ENCODE measurements around the gene WLS.

Gene WLS

GRCh38 chr1:68278221-68278620, 45.9 kb upstream of the WLS start:
- TF ChIP-seq SNAI2 (CRISPR knock-in tag; IDR thresholded peaks at IDR 0.05) (no peak), BACH2 (CRISPR knock-in tag; IDR thresholded peaks at IDR 0.05; ENCODE audit: borderline replicate concordance) (no peak), GLIS3 (CRISPR knock-in tag; IDR thresholded peaks at IDR 0.05) (no peak), POU6F1 (CRISPR knock-in tag; IDR thresholded peaks at IDR 0.05; ENCODE audit: borderline replicate concordance, low read depth) (no peak), ZFP3 (CRISPR knock-in tag; IDR thresholded peaks at IDR 0.05) (no peak), ESRRG (CRISPR knock-in tag; IDR thresholded peaks at IDR 0.05) (no peak), CREB5 (CRISPR knock-in tag; IDR thresholded peaks at IDR 0.05; ENCODE audit: low read depth) (no peak), ZC3H10 (CRISPR knock-in tag; IDR thresholded peaks at IDR 0.05) (no peak), CSDC2 (CRISPR knock-in tag; IDR thresholded peaks at IDR 0.05) (no peak), OSR1 (CRISPR knock-in tag; IDR thresholded peaks at IDR 0.05) (no peak), CSRNP3 (CRISPR knock-in tag; IDR thresholded peaks at IDR 0.05) (no peak), ZFP30 (CRISPR knock-in tag; IDR thresholded peaks at IDR 0.05) (no peak), RARB (CRISPR knock-in tag; IDR thresholded peaks at IDR 0.05) (no peak), ZNF8 (CRISPR knock-in tag; IDR thresholded peaks at IDR 0.05) (no peak), TSHZ2 (CRISPR knock-in tag; IDR thresholded peaks at IDR 0.05) (no peak), ZNF565 (CRISPR knock-in tag; conservative IDR thresholded peaks at IDR 0.05; ENCODE audit: low read depth) (no peak), PPARA (CRISPR knock-in tag; IDR thresholded peaks at IDR 0.05; ENCODE audit: borderline replicate concordance) (no peak), PATZ1 (CRISPR knock-in tag; IDR thresholded peaks at IDR 0.05; ENCODE audit: borderline replicate concordance) (no peak), ISL1 (CRISPR knock-in tag; IDR thresholded peaks at IDR 0.05) (no peak)
- no peak for ATAC-seq

GRCh38 chr1:68276448-68276847, 44.1 kb upstream of the WLS start:
- TF ChIP-seq ZNF8 (CRISPR knock-in tag; IDR thresholded peaks at IDR 0.05) (no peak), POU6F1 (CRISPR knock-in tag; IDR thresholded peaks at IDR 0.05; ENCODE audit: borderline replicate concordance, low read depth) (no peak), BACH2 (CRISPR knock-in tag; IDR thresholded peaks at IDR 0.05; ENCODE audit: borderline replicate concordance) (no peak), OSR1 (CRISPR knock-in tag; IDR thresholded peaks at IDR 0.05) (no peak), ZFP30 (CRISPR knock-in tag; IDR thresholded peaks at IDR 0.05) (no peak), TOX (CRISPR knock-in tag; IDR thresholded peaks at IDR 0.05; ENCODE audit: borderline replicate concordance) (no peak), TCF4 (CRISPR knock-in tag; IDR thresholded peaks at IDR 0.05; ENCODE audit: borderline replicate concordance) (no peak), ZNF565 (CRISPR knock-in tag; conservative IDR thresholded peaks at IDR 0.05; ENCODE audit: low read depth) (no peak), PATZ1 (CRISPR knock-in tag; IDR thresholded peaks at IDR 0.05; ENCODE audit: borderline replicate concordance) (no peak), PPARA (CRISPR knock-in tag; IDR thresholded peaks at IDR 0.05; ENCODE audit: borderline replicate concordance) (no peak), ZFP3 (CRISPR knock-in tag; IDR thresholded peaks at IDR 0.05) (no peak), ISL1 (CRISPR knock-in tag; IDR thresholded peaks at IDR 0.05) (no peak), ARNTL (CRISPR knock-in tag; IDR thresholded peaks at IDR 0.05; ENCODE audit: borderline replicate concordance, low read depth) (no peak), GLIS3 (CRISPR knock-in tag; IDR thresholded peaks at IDR 0.05) (no peak), ZC3H10 (CRISPR knock-in tag; IDR thresholded peaks at IDR 0.05) (no peak), RARB (CRISPR knock-in tag; IDR thresholded peaks at IDR 0.05) (no peak), TSHZ2 (CRISPR knock-in tag; IDR thresholded peaks at IDR 0.05) (no peak), CSDC2 (CRISPR knock-in tag; IDR thresholded peaks at IDR 0.05) (no peak)
- ATAC-seq, result no peak
